ENCODE data around the gene RBMS1.

- TF ChIP-seq, protein P1, sequence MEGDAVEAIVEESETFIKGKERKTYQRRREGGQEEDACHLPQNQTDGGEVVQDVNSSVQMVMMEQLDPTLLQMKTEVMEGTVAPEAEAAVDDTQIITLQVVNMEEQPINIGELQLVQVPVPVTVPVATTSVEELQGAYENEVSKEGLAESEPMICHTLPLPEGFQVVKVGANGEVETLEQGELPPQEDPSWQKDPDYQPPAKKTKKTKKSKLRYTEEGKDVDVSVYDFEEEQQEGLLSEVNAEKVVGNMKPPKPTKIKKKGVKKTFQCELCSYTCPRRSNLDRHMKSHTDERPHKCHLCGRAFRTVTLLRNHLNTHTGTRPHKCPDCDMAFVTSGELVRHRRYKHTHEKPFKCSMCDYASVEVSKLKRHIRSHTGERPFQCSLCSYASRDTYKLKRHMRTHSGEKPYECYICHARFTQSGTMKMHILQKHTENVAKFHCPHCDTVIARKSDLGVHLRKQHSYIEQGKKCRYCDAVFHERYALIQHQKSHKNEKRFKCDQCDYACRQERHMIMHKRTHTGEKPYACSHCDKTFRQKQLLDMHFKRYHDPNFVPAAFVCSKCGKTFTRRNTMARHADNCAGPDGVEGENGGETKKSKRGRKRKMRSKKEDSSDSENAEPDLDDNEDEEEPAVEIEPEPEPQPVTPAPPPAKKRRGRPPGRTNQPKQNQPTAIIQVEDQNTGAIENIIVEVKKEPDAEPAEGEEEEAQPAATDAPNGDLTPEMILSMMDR (IDR thresholded peaks at IDR 0.05) = no peak
- TF ChIP-seq POLR2A (IDR thresholded peaks at IDR 0.05) = no peak
Observed at GRCh38 chr2:160469164-160469563, 24.4 kb downstream of the RBMS1 start.

Measured in gastroesophageal sphincter (tissue), 3 donors.